Stimulated activated effector memory CD8-positive, alpha-beta T cell treated with anti-CD3 and anti-CD28 coated beads, Interleukin-12 subunit alpha, Interleukin-12 subunit beta, amount 100 ng/mL, for 72 hours (primary cell): Measurements from ENCODE around the gene KBTBD4.
A peak's percentile ranks its signal among the peaks of the same experiment; 100 is the strongest.

Experiments
- ATAC-seq: fragments of 150-1000 bp; cut with Tn5 transposase; 2 replicates; pipeline ENCODE4 v1.10.0; 2021
- DNase-seq, 2 donors: peaks; one replicate each; pipeline ENCODE4 v3.0.0; 2021 to 2022; ENCODE audit warnings: low spot score in 2 of 2
- H3K27ac Mint-ChIP-seq: one replicate; pipeline ENCODE4 v1.8.0; 2022; ENCODE audit warnings: mild to moderate bottlenecking, mixed read lengths
- H3K36me3 Mint-ChIP-seq: one replicate; pipeline ENCODE4 v1.8.0; 2022; ENCODE audit warnings: mild to moderate bottlenecking, mixed read lengths
- H3K4me1 Mint-ChIP-seq: one replicate; pipeline ENCODE4 v1.8.0; 2022; ENCODE audit warnings: mixed read lengths
- H3K4me3 Mint-ChIP-seq: one replicate; pipeline ENCODE4 v1.8.0; 2022; ENCODE audit warnings: mild to moderate bottlenecking, mixed read lengths
- H3K9me3 Mint-ChIP-seq: one replicate; pipeline ENCODE4 v1.8.0; 2022; ENCODE audit warnings: mixed read lengths

KBTBD4 gene

DNA sequence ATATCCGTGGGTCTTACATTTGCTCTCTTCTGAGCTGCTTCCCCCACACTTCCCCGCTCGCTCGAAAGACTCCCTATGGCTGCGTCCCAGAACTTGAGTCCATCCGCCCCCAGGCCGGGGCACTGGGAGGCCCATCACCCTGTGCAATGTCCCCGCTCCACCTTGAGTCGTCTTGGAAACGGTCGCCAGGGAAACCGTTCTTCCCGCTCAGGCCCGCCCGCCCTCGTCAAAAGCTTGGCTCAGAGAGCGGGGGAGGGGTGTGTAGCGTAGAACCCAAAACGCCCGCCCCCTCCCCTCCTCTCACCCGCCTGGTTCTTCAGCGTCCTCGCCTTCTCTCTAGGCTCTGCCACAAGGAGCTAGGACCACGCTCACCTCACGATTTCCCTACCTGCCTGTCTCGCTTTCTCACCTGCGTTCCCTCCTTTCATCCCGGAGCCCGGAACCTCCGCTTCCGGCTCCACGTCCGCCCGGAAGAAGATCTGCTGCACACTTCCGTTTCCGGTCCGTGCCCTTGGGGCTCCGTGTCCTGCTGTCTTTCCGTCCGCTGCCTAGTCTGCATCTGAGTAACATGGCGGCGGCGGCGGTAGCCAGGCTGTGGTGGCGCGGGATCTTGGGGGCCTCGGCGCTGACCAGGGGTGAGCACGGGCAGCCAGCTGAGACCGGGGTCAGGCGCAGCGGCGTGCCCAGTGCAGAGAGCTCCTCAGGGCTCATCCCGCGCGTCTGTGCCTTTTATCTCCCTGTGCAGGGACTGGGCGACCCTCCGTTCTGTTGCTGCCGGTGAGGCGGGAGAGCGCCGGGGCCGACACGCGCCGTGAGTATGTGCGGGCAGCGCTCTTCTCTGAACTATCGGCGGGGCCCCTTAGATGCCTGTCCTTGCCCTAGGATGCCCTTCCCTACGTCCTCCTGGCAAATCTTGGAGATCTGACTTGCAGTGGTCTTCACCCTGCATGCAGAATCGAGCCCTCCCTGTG, at the start of gene KBTBD4, which contains the start of gene NDUFS3:
Gene KBTBD4, minus strand, starts transcription at position 447 of the 971 bp plus-strand sequence. Its CDS starts 19 bp downstream, at position 428.
Gene NDUFS3, plus strand, starts transcription at position 551 of the 971 bp plus-strand sequence. Its CDS starts 18 bp downstream, at position 569.
- H3K4me1 Mint-ChIP-seq, result peaks cover 38% of the 10 kb centered on the region
- H3K4me3 Mint-ChIP-seq, result peak within 1 kb of the TSS; percentile 100
- peak; percentile 95 to 96 for DNase-seq
- H3K36me3 Mint-ChIP-seq, result peaks cover 94% of the 10 kb centered on the region
- no peaks in the 10 kb centered on the region for H3K9me3 Mint-ChIP-seq
- peak; percentile 98 for ATAC-seq
- H3K27ac Mint-ChIP-seq, result peak within 1 kb of the TSS; percentile 100

DNA sequence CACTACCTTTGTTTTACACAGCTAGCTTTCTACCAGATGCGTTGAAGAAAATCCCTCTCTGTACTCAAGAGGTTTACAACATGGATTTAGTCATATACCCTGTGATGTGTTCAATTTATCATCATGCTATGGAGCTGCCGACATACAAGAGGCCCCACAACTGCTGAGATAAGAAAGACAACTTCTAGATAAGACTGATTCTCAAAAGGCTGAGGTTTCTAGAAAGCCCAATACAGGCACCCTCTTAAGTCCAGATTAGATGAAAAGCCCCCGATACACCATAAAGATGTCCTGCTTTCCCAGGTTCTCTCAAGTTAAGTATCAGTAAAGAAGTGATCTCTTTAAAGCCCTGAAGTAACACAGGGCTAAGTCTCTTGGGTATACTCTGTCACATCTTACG, 49.3 kb upstream of the KBTBD4 start:
- no peak overlapping the region for H3K4me3 Mint-ChIP-seq
- no peak overlapping the region for H3K27ac Mint-ChIP-seq
- peaks cover 100% of the 10 kb centered on the region for H3K36me3 Mint-ChIP-seq
- DNase-seq (no peak), ATAC-seq (no peak)
- no peaks in the 10 kb centered on the region for H3K9me3 Mint-ChIP-seq
- H3K4me1 Mint-ChIP-seq, result no peaks in the 10 kb centered on the region

DNA sequence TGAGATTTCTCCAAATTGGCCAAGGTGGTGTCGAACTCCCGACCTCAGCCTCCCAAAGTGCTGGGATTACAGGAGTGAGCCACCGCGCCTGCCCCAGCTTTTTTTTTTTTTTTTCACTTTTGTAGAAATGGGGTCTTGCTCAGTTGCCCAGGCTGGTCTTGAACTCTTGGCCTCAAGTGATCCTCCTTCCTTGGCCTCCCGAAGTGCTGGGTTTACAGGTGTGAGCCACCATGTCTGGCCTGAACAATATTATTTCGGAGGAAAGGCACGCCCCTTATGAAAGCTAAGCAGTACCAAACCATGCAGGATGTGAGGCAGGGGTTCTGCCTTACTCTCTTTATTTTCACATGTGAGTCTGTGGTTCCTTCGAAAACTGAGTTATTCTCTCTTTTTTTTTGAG, 47.5 kb upstream of the KBTBD4 start:
- no peaks in the 10 kb centered on the region for H3K4me1 Mint-ChIP-seq
- ATAC-seq, result no peak

DNA sequence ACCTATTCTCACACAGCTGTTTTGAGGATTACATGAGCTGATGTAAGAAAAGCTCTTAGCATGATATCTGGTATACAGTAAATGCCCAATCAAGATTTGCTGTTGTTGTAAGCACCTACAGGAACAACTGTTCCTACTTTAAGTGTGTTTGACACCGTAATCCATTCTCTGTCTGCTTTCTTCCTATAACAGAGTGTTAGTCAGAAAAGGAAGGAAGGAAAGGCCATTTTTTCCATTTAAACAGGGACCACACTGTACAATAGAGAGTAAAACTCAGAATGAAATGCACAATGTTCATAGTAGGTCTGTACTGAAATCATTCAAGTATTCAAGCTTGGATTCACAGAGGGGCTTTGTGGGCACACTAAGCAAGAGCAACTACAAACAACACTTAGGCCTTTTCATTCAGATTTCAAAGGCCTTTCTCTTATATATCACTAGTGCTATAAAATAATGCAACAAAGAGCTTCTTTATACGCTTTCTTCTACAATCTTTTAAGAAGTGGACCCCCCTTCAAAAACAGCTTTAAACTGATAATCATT, 42.1 kb upstream of the KBTBD4 start:
- DNase-seq, result no peak
- H3K36me3 Mint-ChIP-seq, result peaks cover 99% of the 10 kb centered on the region
- no peak for ATAC-seq

More for the DNA sequence above, 47.5 kb upstream of the KBTBD4 start:
- no peak for DNase-seq
- Mint-ChIP-seq H3K4me3 (no peak overlapping the region), H3K9me3 (no peaks in the 10 kb centered on the region), H3K36me3 (peaks cover 100% of the 10 kb centered on the region), H3K27ac (no peak overlapping the region)

DNA sequence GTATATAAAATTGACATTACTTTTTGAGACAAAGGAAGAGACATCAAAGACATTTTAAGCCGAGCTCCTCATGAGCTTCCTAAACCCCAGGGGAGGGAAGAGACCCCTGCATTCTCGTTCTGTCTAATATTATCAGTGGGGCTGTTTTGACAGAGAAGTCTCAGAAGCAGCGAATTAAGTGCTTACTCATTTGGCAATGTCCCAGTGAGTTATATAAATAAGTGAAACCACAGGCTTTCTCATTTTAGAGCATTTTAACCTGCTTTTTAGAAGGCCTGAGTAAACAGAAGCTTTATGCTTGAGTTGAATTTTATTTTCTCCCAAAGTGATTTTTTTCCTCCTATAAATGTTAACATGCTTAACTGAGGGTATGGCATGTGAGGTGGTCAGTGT, 38.6 kb upstream of the KBTBD4 start:
- peak overlapping the region; percentile 12 for H3K27ac Mint-ChIP-seq
- no peak for DNase-seq
- H3K4me1 Mint-ChIP-seq, result no peaks in the 10 kb centered on the region
- H3K4me3 Mint-ChIP-seq, result no peak overlapping the region
- H3K36me3 Mint-ChIP-seq, result peaks cover 80% of the 10 kb centered on the region
- H3K9me3 Mint-ChIP-seq, result no peaks in the 10 kb centered on the region
- ATAC-seq, result peak; percentile 52

More for the DNA sequence above, 42.1 kb upstream of the KBTBD4 start:
- Mint-ChIP-seq H3K4me1 (no peaks in the 10 kb centered on the region), H3K9me3 (no peaks in the 10 kb centered on the region), H3K27ac (no peak overlapping the region), H3K4me3 (no peak overlapping the region)

DNA sequence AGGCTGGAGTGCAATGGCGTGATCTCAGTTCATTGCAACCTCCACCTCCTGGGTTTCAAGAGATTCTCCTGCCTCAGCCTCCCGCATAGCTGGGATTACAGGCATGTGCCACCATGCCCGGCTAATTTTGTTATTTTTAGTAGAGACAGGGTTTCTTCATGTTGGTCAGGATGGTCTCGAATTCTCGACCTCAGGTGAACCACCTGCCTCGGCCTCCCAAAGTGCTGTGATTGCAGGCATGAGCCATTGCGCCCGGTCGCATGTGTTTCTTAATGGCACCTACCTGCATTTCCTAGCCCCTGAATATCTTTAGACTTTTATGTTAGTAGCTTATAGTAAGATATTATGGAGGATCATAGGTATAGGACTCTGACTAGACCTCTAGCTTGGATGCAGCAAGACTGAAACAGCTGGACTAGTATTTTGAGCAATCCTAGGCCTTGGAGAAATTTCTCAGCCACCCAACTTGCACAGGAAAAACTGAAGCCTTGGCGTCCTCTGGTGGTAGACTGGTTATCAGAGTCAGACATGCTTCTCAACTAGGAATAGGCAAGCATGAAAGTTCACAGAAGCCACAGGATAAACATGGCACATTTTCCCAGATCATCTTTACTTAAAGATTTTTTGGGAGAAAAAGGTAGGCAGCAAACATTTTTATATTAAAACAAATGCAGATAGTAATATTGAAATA, 38.1 kb upstream of the KBTBD4 start:
- peaks cover 74% of the 10 kb centered on the region for H3K36me3 Mint-ChIP-seq
- no peaks in the 10 kb centered on the region for H3K9me3 Mint-ChIP-seq
- peak overlapping the region; percentile 12 for H3K27ac Mint-ChIP-seq
- DNase-seq (no peak), ATAC-seq (no peak)
- no peak overlapping the region for H3K4me3 Mint-ChIP-seq
- no peaks in the 10 kb centered on the region for H3K4me1 Mint-ChIP-seq

DNA sequence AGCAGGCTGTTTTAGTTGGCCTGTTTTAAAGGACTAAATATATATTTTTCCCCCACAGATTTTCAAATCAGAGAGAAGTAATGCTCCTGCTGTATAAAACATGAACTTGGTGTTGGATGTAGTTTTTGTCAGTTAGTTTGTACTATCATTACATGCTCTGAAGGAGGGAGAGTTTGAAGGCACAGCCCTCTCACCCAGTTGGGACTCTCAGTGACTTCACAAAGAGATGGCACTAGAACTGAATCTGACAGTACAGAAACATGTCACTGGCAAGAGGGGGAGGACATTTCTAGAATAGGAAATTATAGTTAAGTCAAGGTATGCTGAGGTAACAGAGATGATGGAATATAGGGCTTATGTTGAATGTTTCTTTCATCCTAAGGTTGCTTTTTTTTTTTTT, 36.5 kb upstream of the KBTBD4 start:
- no peak overlapping the region for H3K27ac Mint-ChIP-seq
- H3K36me3 Mint-ChIP-seq, result peaks cover 59% of the 10 kb centered on the region
- ATAC-seq (no peak), DNase-seq (no peak)
- H3K9me3 Mint-ChIP-seq, result no peaks in the 10 kb centered on the region
- no peak overlapping the region for H3K4me3 Mint-ChIP-seq
- no peaks in the 10 kb centered on the region for H3K4me1 Mint-ChIP-seq

DNA sequence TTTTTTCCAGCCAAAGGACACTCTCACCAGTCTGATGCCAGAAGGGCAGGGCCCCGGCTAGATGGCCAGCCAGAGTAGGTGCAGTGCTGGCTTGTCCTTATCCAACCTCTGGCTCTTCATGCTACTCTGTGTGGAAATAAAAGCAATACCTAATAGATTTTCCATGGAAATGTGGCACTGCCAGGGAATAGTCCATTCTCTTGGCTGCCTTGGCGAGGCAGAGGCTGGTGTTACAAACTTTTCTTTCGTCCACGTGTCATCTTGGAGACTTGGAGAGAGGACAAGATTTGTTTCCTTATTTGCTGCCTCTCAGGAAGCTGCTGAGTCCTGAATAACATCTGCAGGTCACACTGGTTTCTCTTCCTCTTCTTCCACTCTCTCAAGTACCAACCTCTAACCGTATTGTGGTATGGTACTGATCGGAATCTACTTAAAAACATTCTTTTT, 32.6 kb upstream of the KBTBD4 start:
- no peak for ATAC-seq
- Mint-ChIP-seq H3K27ac (no peak overlapping the region), H3K9me3 (no peaks in the 10 kb centered on the region), H3K4me1 (peaks cover 6% of the 10 kb centered on the region), H3K36me3 (peaks cover 25% of the 10 kb centered on the region), H3K4me3 (no peak overlapping the region)
- no peak for DNase-seq

DNA sequence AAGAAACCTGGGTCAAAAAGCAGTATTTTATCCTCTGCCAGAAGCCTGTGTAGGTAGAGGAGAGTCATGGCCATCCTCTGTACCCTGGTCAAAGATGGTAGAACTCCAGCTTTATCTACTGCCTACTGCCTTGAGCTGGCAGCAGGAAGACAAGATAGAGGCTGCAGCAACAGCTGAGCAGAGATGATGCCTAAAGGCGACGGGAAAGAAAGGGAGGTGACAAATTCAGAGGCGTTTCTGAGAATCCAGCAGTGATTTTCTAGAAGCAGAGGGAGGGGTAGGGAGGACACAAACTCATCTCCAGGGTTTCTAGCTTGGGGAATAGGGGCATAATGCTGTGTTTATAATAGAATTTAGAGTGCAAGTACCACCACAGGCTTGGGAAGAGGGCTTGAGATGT, 30.9 kb upstream of the KBTBD4 start:
- Mint-ChIP-seq H3K9me3 (no peaks in the 10 kb centered on the region), H3K4me1 (peaks cover 6% of the 10 kb centered on the region), H3K4me3 (no peak overlapping the region), H3K27ac (peak overlapping the region; percentile 48), H3K36me3 (peaks cover 11% of the 10 kb centered on the region)
- DNase-seq (no peak), ATAC-seq (no peak)

DNA sequence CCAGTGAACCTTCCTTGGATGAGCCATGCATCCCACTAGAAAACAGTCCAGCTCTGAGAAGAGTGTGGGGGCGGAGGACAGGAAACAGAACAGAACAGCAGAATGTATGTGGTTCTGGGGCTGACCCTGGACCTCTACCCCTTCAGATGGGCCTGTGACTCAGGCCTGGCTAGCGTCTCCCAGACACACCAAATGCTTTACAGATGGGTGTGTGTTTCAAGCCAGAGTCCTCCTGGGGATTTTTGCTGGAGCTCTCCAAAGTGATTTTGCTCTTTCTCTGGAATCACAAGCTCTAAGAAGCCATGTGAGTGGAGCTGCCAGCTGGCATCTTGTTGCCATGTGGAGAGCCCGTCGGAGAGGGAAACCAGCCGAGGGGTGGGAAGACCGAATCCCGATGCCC, 28.6 kb upstream of the KBTBD4 start:
- H3K9me3 Mint-ChIP-seq, result no peaks in the 10 kb centered on the region
- no peak for ATAC-seq
- no peak for DNase-seq
- H3K36me3 Mint-ChIP-seq, result peaks cover 5% of the 10 kb centered on the region
- no peak overlapping the region for H3K27ac Mint-ChIP-seq
- H3K4me1 Mint-ChIP-seq, result peaks cover 6% of the 10 kb centered on the region
- H3K4me3 Mint-ChIP-seq, result no peak overlapping the region

DNA sequence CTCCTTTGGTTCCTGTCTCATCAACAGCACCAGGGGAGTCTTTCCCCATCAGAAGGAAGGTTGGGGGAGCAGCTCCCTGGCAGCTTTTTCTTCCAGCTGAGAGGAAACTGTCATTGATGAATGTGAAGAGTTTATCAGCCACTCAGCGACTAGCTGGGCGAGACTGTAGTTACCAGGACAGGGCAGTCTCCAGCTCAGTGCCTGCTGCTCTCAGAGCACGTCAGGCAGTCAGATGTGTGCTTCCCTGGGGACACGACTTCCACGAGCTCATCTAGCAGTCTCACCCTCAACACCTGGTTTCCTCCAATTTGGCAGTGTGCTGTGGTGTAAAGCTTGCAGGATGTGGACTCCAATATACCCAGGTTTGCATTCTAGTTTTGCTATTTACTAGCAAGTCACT, 28.0 kb upstream of the KBTBD4 start:
- DNase-seq, result no peak
- Mint-ChIP-seq H3K4me3 (no peak overlapping the region), H3K4me1 (peaks cover 6% of the 10 kb centered on the region), H3K9me3 (no peaks in the 10 kb centered on the region), H3K27ac (no peak overlapping the region), H3K36me3 (peaks cover 5% of the 10 kb centered on the region)
- ATAC-seq, result no peak

DNA sequence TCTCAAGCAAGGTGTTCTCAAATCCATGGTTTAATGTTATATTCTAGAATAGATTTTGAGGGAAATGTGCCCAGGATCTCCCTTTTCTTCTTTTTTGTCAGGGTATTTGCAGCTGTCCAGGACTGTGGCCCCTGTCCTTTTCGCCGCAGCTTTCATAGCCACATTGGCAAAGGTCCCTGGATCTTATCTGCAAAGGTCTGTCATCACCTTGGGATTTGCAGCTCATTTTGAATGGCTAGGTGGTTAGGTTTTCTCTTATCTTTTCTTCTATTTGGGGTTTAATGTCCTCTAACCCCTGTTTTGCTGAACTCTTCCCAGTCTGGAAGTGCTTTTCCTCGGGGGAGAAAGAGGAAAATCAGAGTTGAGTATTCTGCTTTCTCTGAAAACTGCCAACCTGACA, 27.2 kb upstream of the KBTBD4 start:
- no peaks in the 10 kb centered on the region for H3K9me3 Mint-ChIP-seq
- H3K4me3 Mint-ChIP-seq, result no peak overlapping the region
- no peak overlapping the region for H3K27ac Mint-ChIP-seq
- peaks cover 5% of the 10 kb centered on the region for H3K36me3 Mint-ChIP-seq
- peaks cover 6% of the 10 kb centered on the region for H3K4me1 Mint-ChIP-seq
- no peak for ATAC-seq
- no peak for DNase-seq

DNA sequence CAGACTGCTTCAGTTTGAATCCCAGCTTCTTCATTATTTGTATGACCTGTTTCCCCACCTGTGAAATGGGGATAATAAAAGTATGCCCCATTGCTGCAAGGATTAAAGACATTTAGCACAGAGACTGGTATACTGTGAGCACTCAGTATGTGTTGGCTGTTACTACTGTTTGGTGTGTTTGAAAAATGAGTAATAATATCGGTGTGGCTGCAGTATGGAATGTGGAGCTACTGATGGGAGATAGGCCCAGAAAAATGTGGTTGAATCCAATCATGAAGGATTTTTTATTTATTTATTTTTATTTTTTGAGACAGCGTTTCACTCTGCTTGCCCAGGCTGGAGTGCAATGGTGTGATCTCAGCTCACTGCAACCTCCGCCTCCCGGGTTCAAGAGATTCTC, 24.5 kb upstream of the KBTBD4 start:
- DNase-seq, result no peak
- H3K4me3 Mint-ChIP-seq, result no peak overlapping the region
- H3K27ac Mint-ChIP-seq, result no peak overlapping the region
- ATAC-seq, result no peak
- no peaks in the 10 kb centered on the region for H3K9me3 Mint-ChIP-seq
- no peaks in the 10 kb centered on the region for H3K4me1 Mint-ChIP-seq
- no peaks in the 10 kb centered on the region for H3K36me3 Mint-ChIP-seq

DNA sequence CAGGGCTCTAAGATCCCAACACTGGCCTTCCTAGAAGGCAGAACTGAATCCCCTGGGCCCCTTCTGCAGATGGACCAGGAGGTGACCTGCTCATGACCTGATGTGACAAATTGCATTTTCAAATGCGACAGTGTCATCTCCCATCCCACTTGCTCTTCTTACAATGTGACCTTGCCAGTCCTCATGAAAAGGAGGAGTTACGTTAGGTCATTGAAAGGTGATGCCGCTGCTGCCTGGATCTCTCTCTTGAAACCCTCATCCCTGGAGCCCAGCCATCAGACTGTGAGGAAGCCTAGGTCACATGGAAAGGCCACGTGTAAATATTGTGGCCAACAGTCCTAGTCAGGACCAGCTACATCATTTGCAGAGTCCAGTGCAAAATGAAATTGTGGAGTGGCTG, 21.1 kb upstream of the KBTBD4 start:
- no peaks in the 10 kb centered on the region for H3K9me3 Mint-ChIP-seq

DNA sequence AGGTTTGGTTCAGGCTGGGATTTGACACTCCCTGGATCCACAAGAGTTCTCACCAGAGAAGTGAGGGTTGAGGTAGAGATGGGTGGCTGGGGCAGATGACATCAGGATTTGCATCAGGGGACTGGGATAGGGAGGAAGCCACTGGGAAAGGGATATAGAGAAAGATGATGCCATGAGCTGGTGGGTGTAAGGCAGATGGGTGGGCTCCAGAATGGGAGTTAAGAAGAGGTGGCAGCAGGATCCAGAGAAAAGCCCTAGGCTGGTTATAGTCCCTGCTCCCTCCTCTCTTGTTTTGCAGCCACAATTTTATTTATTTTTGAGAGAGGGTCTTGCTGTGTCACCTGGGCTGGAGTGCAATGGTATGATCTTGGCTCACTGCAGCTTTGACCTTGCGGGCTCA, 17.2 kb upstream of the KBTBD4 start:
- DNase-seq (no peak), ATAC-seq (no peak)
- Mint-ChIP-seq H3K9me3 (no peaks in the 10 kb centered on the region), H3K36me3 (no peaks in the 10 kb centered on the region), H3K27ac (no peak overlapping the region), H3K4me3 (no peak overlapping the region), H3K4me1 (no peaks in the 10 kb centered on the region)

More for the DNA sequence above, 21.1 kb upstream of the KBTBD4 start:
- no peak overlapping the region for H3K4me3 Mint-ChIP-seq
- DNase-seq (no peak), ATAC-seq (no peak)
- no peak overlapping the region for H3K27ac Mint-ChIP-seq
- no peaks in the 10 kb centered on the region for H3K4me1 Mint-ChIP-seq
- H3K36me3 Mint-ChIP-seq, result no peaks in the 10 kb centered on the region
